Endothelial cell of umbilical vein (primary cell): Measurements from ENCODE around the gene FSTL4. TPM values are rescaled to one million over a fixed set of nuclear protein-coding genes. Genes with fewer than 3 reads are reported as not detected.

Source experiments
- BruUV-seq: library from RNA; stranded (reverse); fragments of 400-500 nt; replicated peaks from 2 replicates; lab custom pipeline; 2021; lab: Mats Ljungman, UMichigan
- CTCF ChIA-PET: fragments of 300-600, 350-600 bp; sonication (Branson Sonifier 250); formaldehyde crosslinking; loops from one replicate; lab custom pipeline; 2021; ENCODE audit warnings: antibody characterized with exemption, inconsistent platforms; lab: Charles Lee
- POLR2A ChIA-PET: fragments of 300-600, 350-600 bp; sonication (Branson Sonifier 250); formaldehyde crosslinking; loops from one replicate; lab custom pipeline; 2021; ENCODE audit warnings: antibody characterized with exemption, inconsistent platforms; lab: Charles Lee
- DNase-seq: peaks from one replicate; pipeline ENCODE4 v3.0.0-alpha.2; 2011; ENCODE audit warnings: low read depth, low spot score
- FAIRE-seq: peaks from 2 replicates; lab custom pipeline; 2011; peaks lifted over from hg19 to GRCh38; lab: Jason Lieb, UNC
- H2AFZ ChIP-seq: 2 replicates; pipeline ENCODE4 v1.6.0; 2012; ENCODE audit warnings: low read depth, low read length, control low read depth, inconsistent platforms
- H3K27ac ChIP-seq: 2 replicates; pipeline ENCODE4 v1.5.1; 2011; ENCODE audit warnings: low read depth, mild to moderate bottlenecking, control low read depth, low read length, moderate library complexity; ENCODE audit not compliant: insufficient read depth
- H3K27me3 ChIP-seq, 2 experiments: 2 replicates each; pipeline versions ENCODE4 v1.6.0 to v1.6.1; 2011; ENCODE audit warnings: low read length in 2 of 2, mixed read lengths in 1 of 2; ENCODE audit not compliant: control insufficient read depth in 2 of 2, insufficient read depth in 2 of 2
- H3K36me3 ChIP-seq, 2 experiments: 2 replicates in 1 of 2; 3 replicates in 1 of 2; pipeline ENCODE4 v1.5.1; 2011; ENCODE audit warnings: low read length in 2 of 2, mild to moderate bottlenecking in 1 of 2, moderate library complexity in 1 of 2; ENCODE audit not compliant: control insufficient read depth in 2 of 2, insufficient read depth in 2 of 2; ENCODE audit errors: extremely low read depth in 1 of 2
- H3K4me1 ChIP-seq: 3 replicates; pipeline ENCODE4 v1.5.1; 2011; ENCODE audit warnings: mild to moderate bottlenecking, low read length; ENCODE audit not compliant: control insufficient read depth, insufficient read depth; ENCODE audit errors: extremely low read depth
- H3K4me2 ChIP-seq: 2 replicates; pipeline ENCODE4 v1.6.1; 2011; ENCODE audit warnings: low read length, control low read depth, mixed read lengths; ENCODE audit not compliant: insufficient read depth
- H3K4me3 ChIP-seq, 3 experiments: fragments of 200-600 bp in 1 of 3; sonication (generic), shearing (Covaris generic) in 1 of 3; replicated peaks in 1 of 3; 2 replicates each; pipeline ENCODE4 v1.5.1; 2011 to 2016; ENCODE audit warnings: control low read depth in 3 of 3, low read length in 3 of 3, mild to moderate bottlenecking in 2 of 3, inconsistent platforms in 1 of 3, low read depth in 1 of 3, moderate library complexity in 1 of 3; ENCODE audit not compliant: insufficient read depth in 1 of 3
- H3K79me2 ChIP-seq: 2 replicates; pipeline ENCODE4 v1.6.0; 2012; ENCODE audit warnings: low read length, inconsistent platforms; ENCODE audit not compliant: control insufficient read depth, insufficient read depth
- H3K9ac ChIP-seq: replicated peaks from 2 replicates; pipeline ENCODE3; 2011; ENCODE audit warnings: low read length, control low read depth; ENCODE audit not compliant: insufficient read depth; ENCODE audit errors: extremely low read depth
- H3K9me1 ChIP-seq: replicated peaks from 3 replicates; pipeline ENCODE4 v1.6.0; 2011; ENCODE audit warnings: mild to moderate bottlenecking, low read length; ENCODE audit not compliant: control insufficient read depth, insufficient read depth; ENCODE audit errors: extremely low read depth
- H3K9me3 ChIP-seq: replicated peaks from 2 replicates; pipeline ENCODE4 v1.5.1; 2012; ENCODE audit warnings: low read length, inconsistent platforms; ENCODE audit not compliant: control insufficient read depth, insufficient read depth
- H4K20me1 ChIP-seq: replicated peaks from 2 replicates; pipeline ENCODE3; 2011; ENCODE audit warnings: mild to moderate bottlenecking, low read length; ENCODE audit not compliant: control insufficient read depth, insufficient read depth; ENCODE audit errors: extremely low read depth
- CTCF ChIP-seq, 2 donors: IDR thresholded peaks; 1 replicate in 1 of 2; 2 replicates in 1 of 2; pipeline ENCODE4 v1.5.1; 2011; ENCODE audit warnings: low read length in 2 of 2, mild to moderate bottlenecking in 2 of 2, moderate library complexity in 2 of 2, control low read depth in 1 of 2, inconsistent platforms in 1 of 2, low read depth in 1 of 2; ENCODE audit not compliant: insufficient read depth in 1 of 2; ENCODE audit errors: extremely low read depth in 1 of 2
- EZH2 ChIP-seq: IDR thresholded peaks from 2 replicates; pipeline ENCODE4 v1.6.1; 2012; ENCODE audit warnings: borderline replicate concordance, low read depth, mild to moderate bottlenecking, moderate library complexity, low read length, inconsistent platforms; ENCODE audit not compliant: severe bottlenecking
- FOS ChIP-seq: IDR thresholded peaks from 2 replicates; pipeline ENCODE4 v1.6.1; 2011; ENCODE audit warnings: mild to moderate bottlenecking, low read length, moderate library complexity, borderline replicate concordance; ENCODE audit not compliant: insufficient read depth
- GATA2 ChIP-seq: IDR thresholded peaks from 2 replicates; pipeline ENCODE4 v1.7.0; 2011; ENCODE audit warnings: low read depth, mild to moderate bottlenecking, moderate library complexity, mixed read lengths, low read length; ENCODE audit not compliant: insufficient read length, insufficient read depth
- JUN ChIP-seq: IDR thresholded peaks from 2 replicates; pipeline ENCODE4 v1.6.1; 2011; ENCODE audit warnings: borderline replicate concordance, low read depth; ENCODE audit not compliant: insufficient read length, insufficient read depth
- MAX ChIP-seq: IDR thresholded peaks from 2 replicates; pipeline ENCODE4 v1.6.1; 2011; ENCODE audit not compliant: insufficient read depth, insufficient read length
- MYC ChIP-seq: IDR thresholded peaks from one replicate; pipeline ENCODE4 v1.6.1; 2011; ENCODE audit warnings: mild to moderate bottlenecking, low read depth, low read length
- POLR2A ChIP-seq: IDR thresholded peaks from 2 replicates; pipeline ENCODE4 v1.6.1; 2012; ENCODE audit warnings: low read depth, mild to moderate bottlenecking, control low read depth, low read length
- POLR2AphosphoS5 ChIP-seq: IDR thresholded peaks from 2 replicates; pipeline ENCODE4 v1.6.1; 2012; ENCODE audit warnings: low read depth, mild to moderate bottlenecking, control low read depth, low read length, moderate library complexity; ENCODE audit not compliant: insufficient read depth
- dilution Hi-C: fragments of 300-500 bp; cut with MboI; formaldehyde crosslinking; loops from one replicate; pipeline ENCODE4 v1.15.0; 2019; ENCODE audit warnings: low sequenced_read_pairs; ENCODE audit not compliant: extremely low pct_ligation_motif_present
- intact Hi-C: fragments of 100-400 bp; cut with micrococcal nuclease; formaldehyde crosslinking; loops from one replicate; pipeline ENCODE4 v1.10.0; 2022
- polyA plus RNA-seq, 4 experiments: library from polyadenylated mRNA; depleted of rRNA in 3 of 4; stranded (reverse) in 3 of 4; unstranded in 1 of 4; fragments of >200 nt; gene quantifications; 2 replicates each; pipeline versions ENCODE4 v1.2.1 to v1.2.3, GENCODE V29; 2011 to 2012; ENCODE audit warnings: missing spikeins in 1 of 4
- total RNA-seq: library from RNA; stranded (reverse); gene quantifications from 2 replicates; pipeline ENCODE4 v1.2.3, GENCODE V29; 2021

Gene FSTL4
- total and polyA plus RNA-seq, 2 donors (not counting 3 experiments of a cell fraction or from before 2014, with no cell fraction given) = 0.18 TPM; not detected in 1

GRCh38 chr5:133425222-133425621, 187.1 kb downstream of the FSTL4 start:
- no peak overlapping the region for H3K4me2 ChIP-seq
- no peak overlapping the region for H3K9ac ChIP-seq
- H3K9me3 ChIP-seq = no peaks in the 10 kb centered on the region
- no peaks in the 10 kb centered on the region for H3K79me2 ChIP-seq
- ChIA-PET CTCF (interaction anchor here (0.9 to 3.7 kb wide), 9 partner anchors 9 to 520 kb away, joined by 3 to 77 read pairs (median 4); partner anchors contain the start of gene FSTL4), POLR2A (no interaction called here)
- BruUV-seq = no TSS peak
- no peaks in the 10 kb centered on the region for H3K36me3 ChIP-seq
- DNase-seq (no peak), FAIRE-seq (no peak)
- H3K4me1 ChIP-seq = no peaks in the 10 kb centered on the region
- H4K20me1 ChIP-seq = no peaks in the 10 kb centered on the region
- no peaks in the 10 kb centered on the region for H3K9me1 ChIP-seq
- no peak overlapping the region for H3K27ac ChIP-seq
- intact Hi-C loops = loop anchor here (2.0 kb wide), 1 partner anchor 186 kb away; no protein-coding TSS in a partner anchor
- peaks cover 3 to 7% of the 10 kb centered on the region in 2 experiments for H3K27me3 ChIP-seq
- dilution Hi-C loops = no loop called here
- TF ChIP-seq JUN (no peak), POLR2AphosphoS5 (no peak), FOS (no peak), MAX (no peak), MYC (no peak), GATA2 (no peak), POLR2A (no peak), CTCF (IDR thresholded peaks at IDR 0.05; ENCODE audit: extremely low read depth in 1 of 2, insufficient read depth in 1 of 2, low read depth in 1 of 2, low read length in 2 of 2) (no peak), EZH2 (no peak)
- H2AFZ ChIP-seq = no peak overlapping the region
- H3K4me3 ChIP-seq = no peak overlapping the region
